ENCODE results near the gene ENPP1.

ENPP1 gene

DNA sequence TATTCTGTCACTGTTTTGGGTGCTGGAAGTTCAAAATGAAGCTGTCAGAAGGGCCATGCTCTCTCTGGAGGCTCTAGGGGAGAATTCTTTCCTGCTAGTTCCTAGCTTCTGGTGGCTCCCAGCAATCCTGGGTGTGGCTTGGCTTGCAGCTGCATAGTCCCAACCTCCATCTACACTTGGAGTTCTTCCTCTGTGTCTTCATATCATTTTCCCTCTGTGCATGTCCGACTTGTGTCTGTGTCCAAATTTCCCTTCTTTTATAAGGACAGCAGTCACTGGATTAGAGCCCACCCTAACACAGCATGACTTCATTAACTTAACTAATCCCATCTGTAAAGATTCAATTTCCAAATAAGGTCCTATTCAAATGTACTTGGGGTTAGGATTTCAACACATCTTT, 23.3 kb upstream of the ENPP1 start:
- no peak for DNase-seq (ENCODE audit: low spot score)

GRCh38 chr6:131787079-131787478, 20.7 kb upstream of the ENPP1 start:
- DNase-seq (ENCODE audit: low spot score) = no peak

GRCh38 chr6:131787766-131788712, 19.8 kb upstream of the ENPP1 start:
- no peak for DNase-seq (ENCODE audit: low spot score)

GRCh38 chr6:131789219-131789618, 18.6 kb upstream of the ENPP1 start:
- no peak for DNase-seq (ENCODE audit: low spot score)

DNA sequence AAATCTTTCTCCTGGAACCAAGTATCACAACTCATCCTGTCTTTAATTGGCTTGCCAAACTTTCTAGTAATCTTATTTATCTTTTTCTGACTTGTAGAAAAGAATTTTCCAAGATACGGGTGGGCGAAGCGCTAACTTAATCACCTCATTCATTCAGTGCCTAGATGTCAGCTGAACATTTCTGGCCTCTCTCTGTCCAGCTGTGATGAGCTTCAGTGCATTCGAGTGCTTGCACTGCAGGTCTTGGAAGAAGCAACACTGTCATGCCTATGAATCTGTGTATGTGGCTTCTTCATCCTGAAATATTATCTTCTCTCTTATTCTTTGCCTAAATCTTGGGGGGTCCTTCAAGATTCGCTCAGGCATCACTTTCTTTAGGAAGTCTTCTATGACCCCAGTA, 16.3 kb upstream of the ENPP1 start:
- no peak for DNase-seq (ENCODE audit: low spot score)

DNA sequence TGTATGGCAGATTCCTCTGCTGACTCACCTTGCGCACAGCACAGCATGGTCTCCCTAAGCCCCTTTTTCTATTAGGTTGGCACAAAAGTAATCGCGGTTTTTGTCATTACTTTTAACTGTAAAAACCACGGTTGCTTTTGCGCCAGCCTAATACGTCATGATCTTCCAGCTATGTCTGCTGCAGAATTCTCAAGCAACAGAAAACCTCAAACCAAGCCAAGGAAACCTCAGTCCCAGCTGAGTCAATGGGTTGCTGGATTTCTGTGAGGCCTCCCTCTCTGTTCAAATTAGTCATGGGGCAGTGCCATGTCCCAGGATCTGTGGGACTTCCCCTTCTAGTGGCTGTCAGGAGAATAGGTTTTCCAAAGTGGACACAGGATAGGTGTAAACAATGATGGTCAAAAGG, 15.7 kb upstream of the ENPP1 start:
- no peak for DNase-seq (ENCODE audit: low spot score)

DNA sequence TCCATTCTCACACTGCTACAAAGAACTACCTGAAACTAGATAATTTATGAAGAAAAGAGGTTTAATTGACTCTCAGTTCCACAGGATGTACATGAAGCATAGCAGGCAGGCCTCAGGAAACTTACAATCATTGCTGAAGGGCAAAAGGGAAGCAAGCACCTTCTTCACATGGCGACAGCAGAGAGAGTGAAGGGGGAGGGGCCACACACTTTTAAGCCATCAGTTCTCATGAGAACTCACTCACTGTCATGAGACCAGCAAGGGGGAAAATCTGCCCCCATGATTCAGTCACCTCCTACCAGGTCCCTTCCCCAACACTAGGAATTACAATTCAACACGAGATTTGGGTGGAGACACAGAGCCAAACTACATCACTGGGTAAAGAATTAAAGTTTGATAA, 12.5 kb upstream of the ENPP1 start:
- DNase-seq (ENCODE audit: low spot score) = no peak

DNA sequence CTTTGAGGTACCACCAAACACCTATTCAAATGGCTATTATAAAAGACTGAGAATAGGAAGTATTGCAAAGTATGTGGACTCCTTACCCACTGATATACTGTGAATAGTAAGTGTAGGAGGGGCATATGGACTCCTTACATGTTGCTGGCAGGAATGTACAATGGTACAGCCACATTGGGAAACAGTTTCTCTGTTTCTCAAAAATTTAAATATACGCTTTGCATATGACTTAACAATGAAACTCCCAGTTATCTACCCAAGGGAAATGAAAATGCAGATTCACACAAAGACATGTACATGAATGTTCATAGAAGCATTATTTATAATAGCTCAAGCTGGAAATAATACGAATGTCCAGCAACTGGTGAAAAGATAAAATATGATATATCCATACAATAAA, 5.5 kb upstream of the ENPP1 start:
- no peak for DNase-seq (ENCODE audit: low spot score)

DNA sequence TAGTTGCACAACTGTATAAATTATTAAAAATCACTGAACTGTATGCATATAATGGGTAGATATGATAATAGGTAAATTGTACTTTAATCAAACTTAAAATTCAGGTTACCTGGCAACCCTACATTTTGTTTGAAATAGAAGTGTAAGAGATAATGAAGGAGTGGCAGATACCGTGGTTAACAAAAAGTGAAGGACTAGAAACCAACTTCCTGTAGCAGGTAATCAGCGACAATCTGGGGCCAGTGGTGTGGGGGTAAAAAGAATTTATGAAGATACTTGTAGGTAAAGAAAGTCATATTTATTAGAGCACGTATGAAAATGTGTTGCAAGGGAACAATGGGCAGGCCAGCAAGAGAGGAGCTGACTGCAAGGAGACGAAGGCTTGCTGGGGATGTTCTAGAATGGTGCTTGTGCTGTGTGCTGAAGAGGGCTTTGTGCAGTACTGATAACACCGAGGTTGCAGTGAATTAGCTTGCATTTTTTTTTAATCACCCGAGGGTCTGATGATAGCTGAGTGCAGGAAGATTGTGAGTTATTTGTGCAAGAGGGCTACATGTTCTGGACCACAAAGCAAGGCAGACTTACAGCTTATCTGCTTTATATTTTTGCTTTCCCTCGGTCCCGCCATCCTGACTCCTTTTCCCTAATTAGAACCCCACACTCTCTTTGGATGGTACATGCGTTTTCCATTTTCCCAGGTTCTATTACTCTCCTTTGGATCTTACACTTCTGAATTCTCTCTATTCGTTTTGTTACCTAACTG, 4.6 kb upstream of the ENPP1 start:
- no peak for DNase-seq (ENCODE audit: low spot score)

- no peak for DNase-seq (ENCODE audit: low spot score)
Observed at GRCh38 chr6:131804131-131804530, 3.7 kb upstream of the ENPP1 start.

GRCh38 chr6:131807321-131807643, 538 bp upstream of the ENPP1 start:
- DNase-seq (ENCODE audit: low spot score) = no peak

DNA sequence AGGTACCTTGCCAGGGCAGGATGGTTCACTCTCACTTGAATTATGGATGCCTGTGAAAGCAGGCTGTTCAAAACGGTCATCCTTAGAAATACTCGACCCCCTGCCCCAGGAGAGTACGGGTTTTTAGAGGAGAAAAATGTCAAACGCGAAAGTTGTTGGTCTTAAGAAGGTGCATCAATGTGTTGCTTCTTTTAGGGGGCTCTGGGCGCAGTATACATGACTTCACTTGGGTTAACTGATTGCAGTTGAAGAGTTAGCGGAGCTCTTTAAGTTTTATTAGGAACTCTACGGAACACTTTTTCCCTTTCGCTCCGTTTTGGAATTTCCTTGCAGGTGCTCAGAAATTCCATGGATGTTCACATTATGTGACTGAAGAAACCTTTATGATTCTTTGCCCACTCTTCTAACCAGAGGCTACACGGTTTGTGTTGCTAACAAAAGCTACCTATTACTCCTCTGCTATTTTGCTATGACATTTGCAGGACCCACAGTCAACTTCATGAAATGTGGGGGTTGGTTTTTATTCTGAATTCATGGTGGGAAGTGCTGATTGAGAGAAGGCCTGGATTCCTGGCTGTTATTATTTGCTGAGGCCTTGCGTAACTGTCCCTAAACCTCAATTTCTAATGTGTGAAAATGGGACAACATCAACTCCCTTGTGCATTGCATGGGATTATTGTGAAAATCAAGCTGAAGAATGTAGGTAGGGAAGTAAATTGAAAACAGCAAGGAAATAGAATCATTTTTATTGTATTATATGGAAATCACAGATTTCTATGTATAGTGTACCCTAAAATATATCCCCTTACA, 845 bp downstream of the ENPP1 start:
- DNase-seq (ENCODE audit: low spot score) = no peak

DNA sequence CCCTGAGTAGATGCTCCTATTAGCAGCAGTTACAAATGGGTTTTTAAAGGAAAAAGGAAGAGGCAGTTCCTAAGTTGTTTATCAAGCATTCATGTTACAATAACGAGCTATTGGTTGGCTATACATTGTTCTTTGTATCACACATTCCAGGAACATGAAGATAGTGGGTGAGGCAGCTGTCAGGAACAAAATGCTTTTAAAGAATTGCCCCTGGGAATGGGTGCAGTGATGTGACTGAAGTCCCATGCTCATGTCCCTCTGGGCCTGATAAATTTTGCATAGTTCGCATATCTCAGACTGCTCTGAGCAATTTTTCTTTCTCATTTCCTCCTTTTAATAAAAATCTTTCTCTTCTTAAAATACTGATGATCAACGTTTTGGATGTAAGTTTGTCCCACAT, 3.7 kb downstream of the ENPP1 start:
- no peak for DNase-seq (ENCODE audit: low spot score)

- DNase-seq (ENCODE audit: low spot score) = no peak
Observed at GRCh38 chr6:131813991-131814390, 6.2 kb downstream of the ENPP1 start.

DNA sequence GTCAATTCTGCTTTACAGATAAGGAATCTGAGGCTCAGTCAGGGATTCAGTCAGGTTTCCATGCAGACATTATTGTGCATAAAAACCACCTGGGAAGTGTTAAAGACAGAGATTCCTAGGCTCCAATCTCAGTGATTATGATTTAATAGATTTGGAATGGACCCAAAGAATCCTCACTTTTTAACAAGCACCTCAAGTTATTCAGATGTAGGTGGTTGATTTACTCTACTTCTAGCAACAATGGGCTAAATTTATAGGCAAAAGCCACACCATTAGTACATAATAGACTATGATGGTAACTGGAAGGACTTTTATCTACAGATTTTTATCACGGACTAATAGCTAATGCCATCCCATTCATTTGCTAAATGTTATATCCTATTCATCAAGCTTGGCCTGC, 9.0 kb downstream of the ENPP1 start:
- DNase-seq (ENCODE audit: low spot score) = no peak

- no peak for DNase-seq (ENCODE audit: low spot score)
Observed at GRCh38 chr6:131819572-131820124, 11.8 kb downstream of the ENPP1 start.

DNA sequence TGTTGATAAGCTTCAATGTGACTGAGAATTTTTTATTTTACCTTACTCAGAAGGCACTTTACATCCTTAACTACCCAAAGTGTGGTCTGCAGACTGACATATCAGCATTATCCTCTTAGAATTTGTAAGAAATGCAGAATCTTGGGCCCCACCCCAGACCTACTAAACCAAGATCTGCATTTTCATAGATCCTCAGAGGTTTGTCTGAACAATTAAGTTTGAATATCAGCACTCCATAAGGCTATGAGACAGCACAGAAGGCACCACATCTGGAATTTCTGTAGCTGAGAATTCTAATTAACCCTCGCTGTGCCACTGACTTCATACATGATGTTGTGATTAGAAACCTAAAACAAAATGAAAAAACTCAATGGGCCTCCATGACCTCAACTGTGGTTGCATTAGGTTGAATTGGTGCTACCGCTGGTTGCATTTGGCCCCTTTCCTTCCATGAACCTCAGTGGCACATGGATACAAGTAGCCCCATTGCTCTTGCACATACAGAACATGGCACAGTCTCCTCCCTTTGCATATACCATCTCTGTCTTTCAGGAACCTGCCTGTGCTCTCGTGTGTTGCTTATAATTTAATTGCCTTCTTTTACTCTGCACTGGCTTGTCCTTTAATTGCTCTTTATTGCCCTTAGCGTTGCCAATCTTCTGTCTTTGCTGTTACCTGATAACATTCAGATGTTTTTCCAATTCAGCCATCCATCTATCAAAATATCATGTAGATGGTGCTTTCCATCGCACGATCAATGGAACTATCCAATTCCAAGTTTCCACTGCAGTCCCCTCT, 13.4 kb downstream of the ENPP1 start:
- no peak for DNase-seq (ENCODE audit: low spot score)

DNA sequence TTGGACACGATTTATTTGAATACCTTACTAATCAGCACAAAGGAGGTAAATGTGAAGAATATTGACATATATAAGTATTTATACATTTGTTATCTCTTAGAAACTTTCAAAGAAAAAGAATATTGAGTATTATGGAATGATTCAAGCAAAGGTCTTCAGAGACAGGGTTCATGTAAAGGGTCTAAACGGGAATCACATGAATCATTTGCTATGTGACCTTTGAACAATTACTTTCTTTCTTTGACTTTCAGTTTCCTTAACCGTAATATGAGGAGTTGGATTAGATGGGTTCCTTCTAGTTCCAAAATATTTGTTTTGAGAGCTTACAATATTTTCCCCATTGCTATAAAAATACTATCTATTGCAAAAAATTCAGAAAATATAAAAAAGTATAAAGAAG, 14.3 kb downstream of the ENPP1 start:
- no peak for DNase-seq (ENCODE audit: low spot score)

DNA sequence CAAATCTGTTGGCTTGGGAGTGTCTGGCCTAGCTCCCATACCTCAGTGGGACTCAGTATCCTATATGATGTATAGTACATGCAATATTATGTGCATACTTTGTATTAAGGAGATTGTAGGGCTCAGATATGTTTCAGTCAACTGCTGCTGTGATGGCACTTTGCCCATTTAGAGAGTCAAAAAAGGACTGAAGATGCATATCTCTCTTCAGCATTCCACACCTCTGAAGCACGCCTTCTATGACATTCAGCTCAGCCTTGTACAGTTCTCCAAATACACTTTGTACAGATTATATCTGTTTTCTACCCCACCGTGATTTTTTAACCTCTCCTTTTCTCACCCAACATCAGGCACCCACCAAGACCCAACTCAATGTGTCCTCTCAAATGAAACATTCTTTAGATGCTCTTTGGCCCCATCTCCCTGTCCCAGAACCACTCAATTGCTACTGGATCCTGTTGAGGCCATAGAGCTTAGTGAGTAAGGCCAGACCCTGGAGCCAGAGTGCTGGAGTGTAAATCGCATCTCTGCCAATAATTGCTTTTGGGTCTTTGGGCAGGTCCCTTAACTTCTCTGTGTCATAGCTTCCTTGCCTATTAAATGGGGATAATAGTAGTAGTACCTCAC, 15.6 kb downstream of the ENPP1 start:
- no peak for DNase-seq (ENCODE audit: low spot score)

- DNase-seq (ENCODE audit: low spot score) = no peak
Observed at GRCh38 chr6:131825946-131826345, 18.1 kb downstream of the ENPP1 start.

DNA sequence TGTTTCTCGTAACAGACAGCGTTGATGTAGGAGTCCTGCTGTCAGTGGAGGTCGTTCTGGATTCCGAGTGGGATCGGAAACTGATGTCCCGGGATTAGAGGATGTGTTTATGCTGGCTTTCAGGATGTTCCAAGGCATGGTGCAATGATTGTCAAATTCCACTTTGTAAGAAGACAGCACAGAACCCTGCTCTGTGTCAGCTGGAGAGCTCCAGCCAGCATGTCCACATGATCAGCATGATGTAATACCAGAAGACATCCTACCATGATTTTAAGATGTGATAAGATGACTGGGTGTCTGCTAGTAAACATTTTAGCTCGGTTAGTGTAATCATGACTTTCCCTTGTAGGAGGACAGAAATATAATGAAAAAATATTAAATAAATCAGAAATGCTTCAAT, 20.3 kb downstream of the ENPP1 start:
- DNase-seq (ENCODE audit: low spot score) = no peak

Measured in SK-N-DZ (cell line).